ENCODE data around the gene PAQR8.

DNA sequence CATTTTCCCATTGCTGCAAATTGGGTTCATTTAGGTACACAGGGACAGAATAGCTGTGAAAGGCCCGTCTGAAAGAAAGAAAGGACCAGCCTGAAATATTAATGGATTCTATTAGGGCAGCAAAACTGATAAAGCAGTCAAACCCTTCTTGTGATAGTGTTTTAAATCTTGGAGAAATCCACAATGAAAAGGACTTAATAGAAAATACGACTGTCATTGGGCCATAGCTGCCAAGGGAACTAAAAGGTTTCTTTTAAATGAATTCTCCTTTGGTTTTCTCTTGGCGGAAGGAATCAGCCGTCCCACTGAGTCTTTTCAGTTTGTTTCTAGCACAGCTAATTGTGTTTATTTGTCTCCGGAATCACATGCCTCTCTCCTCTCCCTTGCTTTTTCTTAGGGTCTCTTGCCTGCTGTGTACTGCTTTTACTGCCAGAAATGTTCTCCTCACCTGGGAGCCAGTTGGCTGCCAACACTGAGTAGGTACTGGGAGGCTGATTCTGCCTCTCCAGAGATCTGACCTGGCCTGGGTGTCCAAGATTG lies 11.3 kb downstream of the PAQR8 start:
- TF ChIP-seq EZH2 (IDR thresholded peaks at IDR 0.05; ENCODE audit: insufficient read depth, low read length), result no peak
- TF ChIP-seq, protein P1, sequence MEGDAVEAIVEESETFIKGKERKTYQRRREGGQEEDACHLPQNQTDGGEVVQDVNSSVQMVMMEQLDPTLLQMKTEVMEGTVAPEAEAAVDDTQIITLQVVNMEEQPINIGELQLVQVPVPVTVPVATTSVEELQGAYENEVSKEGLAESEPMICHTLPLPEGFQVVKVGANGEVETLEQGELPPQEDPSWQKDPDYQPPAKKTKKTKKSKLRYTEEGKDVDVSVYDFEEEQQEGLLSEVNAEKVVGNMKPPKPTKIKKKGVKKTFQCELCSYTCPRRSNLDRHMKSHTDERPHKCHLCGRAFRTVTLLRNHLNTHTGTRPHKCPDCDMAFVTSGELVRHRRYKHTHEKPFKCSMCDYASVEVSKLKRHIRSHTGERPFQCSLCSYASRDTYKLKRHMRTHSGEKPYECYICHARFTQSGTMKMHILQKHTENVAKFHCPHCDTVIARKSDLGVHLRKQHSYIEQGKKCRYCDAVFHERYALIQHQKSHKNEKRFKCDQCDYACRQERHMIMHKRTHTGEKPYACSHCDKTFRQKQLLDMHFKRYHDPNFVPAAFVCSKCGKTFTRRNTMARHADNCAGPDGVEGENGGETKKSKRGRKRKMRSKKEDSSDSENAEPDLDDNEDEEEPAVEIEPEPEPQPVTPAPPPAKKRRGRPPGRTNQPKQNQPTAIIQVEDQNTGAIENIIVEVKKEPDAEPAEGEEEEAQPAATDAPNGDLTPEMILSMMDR (IDR thresholded peaks at IDR 0.05; ENCODE audit: insufficient read depth, low read depth, low read length), result no peak
